HG03097 (cell line): ENCODE results near the gene MIF.
"Not testable (repeated sequence)": the region's sequence is repeated elsewhere in the genome, so short reads cannot be mapped to it uniquely, and the experiment has no call there.

Experiments used
- ATAC-seq: cut with Tn5 transposase; IDR thresholded peaks from one replicate; pipeline ENCODE4 v1.9.1; 2021; ENCODE audit not compliant: unreplicated experiment, low FRiP score

The MIF gene

DNA sequence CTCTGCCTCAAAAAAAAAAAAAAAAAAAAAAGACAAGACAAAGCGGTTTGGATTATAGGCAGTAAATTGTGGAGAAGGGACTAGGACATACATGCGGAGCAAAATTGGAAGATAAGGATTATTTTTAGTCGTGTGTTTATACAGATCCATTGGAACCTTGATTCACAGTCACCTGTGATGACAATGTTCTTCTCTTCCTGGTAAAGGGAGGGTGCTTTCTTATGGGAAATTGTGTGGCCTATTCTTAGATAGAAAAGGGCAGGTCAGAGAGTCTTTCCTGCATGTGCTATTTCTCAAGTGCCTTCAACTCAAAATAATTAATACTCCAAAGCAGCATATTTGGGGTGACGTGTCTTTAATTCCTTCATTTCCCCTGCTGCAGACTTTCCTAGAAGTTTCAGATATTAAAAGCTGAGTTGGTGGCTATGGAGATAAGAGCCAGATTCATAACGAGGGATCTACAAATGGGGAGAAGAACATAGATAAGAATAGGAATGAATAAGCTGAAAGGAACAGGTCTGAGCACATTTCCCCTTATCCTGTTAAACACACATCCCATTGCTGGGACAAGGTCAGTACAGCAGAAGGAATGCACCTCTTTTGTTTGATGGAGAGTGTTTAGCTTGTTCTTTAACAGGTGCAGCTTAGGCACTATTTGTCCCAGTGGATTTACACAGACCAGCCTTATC is 44.3 kb downstream of the MIF start:
- no peak for ATAC-seq

DNA sequence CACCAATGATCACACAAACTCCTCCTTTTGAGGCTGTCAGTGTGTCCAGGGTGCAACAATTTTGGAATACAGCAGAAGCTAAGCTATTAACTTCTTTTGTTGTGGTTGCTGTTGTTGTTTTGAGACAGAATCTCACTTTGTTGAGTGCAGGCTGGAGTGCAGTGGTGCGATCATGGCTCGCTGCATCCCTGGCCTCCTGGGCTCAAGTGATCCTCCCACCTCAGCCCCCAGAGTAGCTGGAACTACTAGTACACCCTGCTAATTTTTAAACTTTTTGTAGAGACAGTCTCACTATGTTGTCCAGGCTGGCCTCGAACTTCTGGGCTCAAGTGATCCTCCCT is 44.8 kb downstream of the MIF start:
- no peak for ATAC-seq

DNA sequence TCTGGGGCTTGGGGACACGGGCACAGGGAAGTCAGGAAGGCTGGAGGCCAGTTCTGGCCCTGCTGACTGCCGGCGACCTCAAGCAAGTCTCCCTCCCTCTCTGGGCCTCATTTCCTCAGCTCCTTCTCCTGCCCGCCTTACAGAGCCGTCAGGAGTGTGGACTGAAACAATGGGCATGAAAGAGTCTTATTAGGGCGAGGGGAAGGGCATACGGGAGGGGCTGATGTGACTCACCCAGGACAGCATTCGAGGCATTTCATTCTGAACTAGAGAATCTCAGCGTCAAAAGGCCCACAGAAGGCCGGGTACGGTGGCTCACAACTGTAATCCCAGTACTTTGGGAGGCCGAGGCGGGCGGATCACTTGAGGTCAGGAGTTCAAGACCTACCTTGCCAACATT is 46.0 kb downstream of the MIF start:
- ATAC-seq, result not testable (repeated sequence)
